Measurements from ENCODE around the gene KYNU.
"Not testable (repeated sequence)": the region's sequence is repeated elsewhere in the genome, so short reads cannot be mapped to it uniquely, and the experiment has no call there.

The KYNU gene

DNA sequence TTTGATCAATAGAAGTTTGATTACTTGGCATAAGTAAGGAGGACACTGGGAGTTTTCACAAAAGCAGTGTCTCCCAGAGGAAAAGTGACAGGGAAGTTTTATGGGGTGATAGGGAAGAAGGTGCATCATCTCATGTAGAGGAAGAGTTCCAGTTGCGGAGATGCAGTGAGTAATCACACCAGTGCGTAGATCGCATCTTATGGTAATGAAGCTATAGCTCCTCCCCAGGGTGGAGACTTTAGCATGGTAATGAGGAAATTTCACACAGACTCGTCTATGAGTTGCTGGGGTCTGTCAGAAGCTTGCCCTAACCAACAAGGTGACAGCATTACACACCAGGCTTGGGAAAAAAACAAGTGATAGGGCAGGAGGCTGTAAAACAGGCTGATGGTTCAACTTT is 49.0 kb downstream of the KYNU start:
- no peak for DNase-seq

DNA sequence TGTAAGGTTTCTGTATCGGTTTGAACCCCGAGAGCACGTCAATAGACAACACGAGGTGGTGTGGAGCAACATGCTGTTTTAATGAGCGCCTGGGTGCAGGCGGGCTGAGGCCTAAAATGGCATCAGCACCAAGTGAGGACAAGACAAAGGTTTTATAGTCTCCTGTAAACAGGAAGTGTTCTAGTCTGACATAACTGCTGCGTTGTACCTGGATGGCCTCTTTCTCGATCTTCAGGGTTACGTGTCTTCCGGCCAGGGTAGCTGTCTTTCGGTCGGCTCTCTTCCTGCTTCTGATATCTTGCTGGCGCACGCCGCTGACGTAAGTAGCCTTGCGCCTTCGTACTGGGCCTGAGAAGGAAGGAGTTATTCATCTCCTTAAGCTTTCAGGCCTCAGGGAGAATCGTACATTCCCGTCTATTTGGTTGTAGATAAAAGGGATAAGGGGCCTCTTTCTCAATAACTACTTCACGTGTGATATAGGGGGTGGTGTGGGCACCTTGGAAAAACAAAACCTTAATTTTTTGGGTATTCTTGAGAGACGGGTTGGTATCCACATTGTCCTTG is 53.5 kb downstream of the KYNU start:
- no peak for DNase-seq

- no peak for DNase-seq
These were observed 56.5 kb downstream of the KYNU start for GRCh38 chr2:142933916-142934315.

DNA sequence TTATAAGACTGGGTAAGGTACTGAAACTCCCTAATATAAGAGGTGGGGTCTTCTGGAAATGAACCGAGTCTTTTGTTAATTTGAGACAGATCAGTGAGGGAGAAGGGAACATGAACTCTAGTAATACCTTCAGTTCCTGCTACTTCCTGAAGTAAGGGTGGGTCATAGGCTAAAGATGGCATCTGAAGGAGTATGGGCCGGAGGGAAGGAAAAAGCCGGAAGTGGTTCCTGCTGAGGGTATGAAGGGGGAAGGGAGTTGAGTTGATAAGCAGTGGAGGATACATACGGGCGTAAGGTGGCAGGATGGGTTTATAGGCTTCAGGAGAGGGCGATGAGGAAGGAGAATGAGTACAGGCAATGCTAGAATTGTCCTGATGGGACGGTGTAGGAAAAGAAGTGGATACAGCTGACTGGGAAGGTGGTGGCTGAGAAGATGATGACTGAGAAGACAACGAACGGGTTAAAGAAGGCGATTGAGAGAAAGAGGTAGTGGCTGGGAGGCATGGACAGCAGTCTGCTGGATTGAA is 58.2 kb downstream of the KYNU start:
- no peak for DNase-seq

DNA sequence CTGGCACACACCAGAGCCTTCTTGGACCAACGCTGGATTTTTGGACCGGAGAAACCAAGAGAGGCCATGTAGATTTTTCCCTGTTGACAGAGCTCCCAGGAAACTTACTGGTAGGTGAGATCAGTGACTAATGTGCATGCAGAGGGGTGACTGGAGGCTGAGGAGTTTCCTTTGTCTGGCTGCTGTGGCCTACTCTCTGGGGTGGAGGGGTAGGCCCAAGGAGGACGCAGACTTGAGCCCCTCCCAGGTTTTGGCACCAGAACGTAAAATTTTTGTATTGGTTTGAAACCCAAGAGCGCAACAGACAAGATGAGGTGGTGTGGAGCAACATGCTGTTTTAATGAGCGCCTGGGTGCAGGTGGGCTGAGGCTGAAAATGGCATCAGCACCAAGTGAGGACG is 59.2 kb downstream of the KYNU start:
- DNase-seq, result no peak

- DNase-seq, result no peak
These were observed 59.9 kb downstream of the KYNU start for GRCh38 chr2:142937347-142937746.

- no peak for DNase-seq
These were observed 60.8 kb downstream of the KYNU start for GRCh38 chr2:142938240-142938639.

DNA sequence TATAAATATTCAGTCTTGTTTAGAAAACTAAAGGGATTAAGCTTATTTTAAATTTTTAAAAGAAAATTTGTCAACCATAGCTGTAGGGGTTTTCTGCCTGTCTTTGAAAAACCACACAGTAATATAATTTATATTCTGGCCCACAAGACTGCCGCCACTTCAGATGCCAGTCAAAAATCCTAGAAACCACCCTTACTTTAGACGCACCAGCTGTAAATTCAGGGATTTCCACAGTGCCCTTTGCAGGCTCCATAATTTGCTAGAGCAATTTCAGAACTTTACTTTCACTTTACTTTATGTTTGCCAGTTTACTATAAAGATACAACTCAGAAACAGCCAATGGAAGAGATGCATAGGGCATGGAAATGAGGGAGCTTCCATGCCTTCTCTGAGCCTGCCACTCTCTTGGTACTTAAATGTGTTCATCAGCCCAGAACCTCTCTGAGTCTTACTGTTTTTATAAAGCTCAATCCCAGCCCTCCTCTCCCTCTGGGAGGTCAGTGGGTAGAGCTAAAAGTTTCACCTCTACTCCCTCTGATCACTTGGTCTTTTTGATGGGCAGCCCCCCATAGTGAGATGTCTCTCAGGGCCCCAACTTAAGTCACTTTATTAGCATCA is 63.3 kb downstream of the KYNU start:
- DNase-seq, result no peak

- no peak for DNase-seq
These were observed 65.2 kb downstream of the KYNU start for GRCh38 chr2:142942690-142943089.

GRCh38 chr2:142944264-142944663 is 66.8 kb downstream of the KYNU start:
- DNase-seq, result no peak

DNA sequence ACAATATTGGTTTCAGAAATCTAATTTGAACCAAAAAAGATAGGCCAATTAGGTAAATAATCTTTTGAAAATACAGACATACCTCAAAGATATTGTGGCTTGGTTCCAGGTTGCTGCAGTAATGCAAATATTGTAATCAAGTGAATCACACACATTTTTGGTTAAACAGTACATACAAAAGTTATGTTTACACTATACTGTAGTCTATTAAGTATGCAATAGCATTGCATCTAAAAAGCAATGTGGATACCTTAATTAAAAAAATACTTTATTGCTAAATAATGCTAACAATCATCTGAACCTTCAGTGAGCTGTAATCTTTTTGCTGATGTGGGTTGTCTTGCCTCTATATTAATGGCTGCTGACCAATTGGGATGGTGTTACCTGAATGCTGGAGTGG is 67.3 kb downstream of the KYNU start:
- DNase-seq, result no peak

DNA sequence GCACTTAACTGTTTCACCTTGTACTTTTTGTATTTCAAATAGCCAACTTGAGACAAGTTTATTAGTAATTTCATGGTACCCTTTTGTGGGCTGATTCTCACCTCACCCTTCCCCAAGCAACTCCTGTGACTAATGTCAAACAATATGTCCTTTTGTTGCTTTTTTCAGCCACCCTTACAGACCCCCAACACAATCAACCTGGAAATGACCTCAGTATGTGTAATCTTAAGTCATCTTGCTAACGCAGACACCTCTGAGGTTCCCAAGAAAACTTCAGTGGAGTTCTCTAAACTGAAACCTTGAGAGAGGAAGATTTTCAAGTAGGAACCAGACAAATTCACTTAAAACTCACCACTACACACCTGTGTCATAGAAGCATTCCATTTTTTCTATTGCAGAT is 69.5 kb downstream of the KYNU start:
- DNase-seq, result no peak

GRCh38 chr2:142948723-142949122 is 71.3 kb downstream of the KYNU start:
- not testable (repeated sequence) for DNase-seq

DNA sequence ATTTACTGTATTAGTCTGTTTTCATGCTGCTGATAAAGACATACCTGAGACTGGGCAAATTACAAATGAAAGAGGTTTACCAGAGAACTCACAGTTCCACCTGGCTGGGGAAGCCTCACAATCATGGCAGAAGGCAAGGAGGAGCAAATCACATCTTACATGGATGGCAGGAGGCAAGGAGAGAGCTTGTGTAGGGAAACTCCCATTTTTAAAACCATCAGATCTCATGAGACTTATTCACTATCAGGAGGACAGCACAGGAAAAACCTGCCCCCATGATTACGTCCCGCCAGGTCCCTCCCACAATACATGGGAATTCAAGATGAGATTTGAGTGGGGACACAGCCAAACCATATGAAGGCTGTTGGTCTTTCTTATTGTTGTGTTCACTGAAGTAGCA is 72.9 kb downstream of the KYNU start:
- not testable (repeated sequence) for DNase-seq

DNA sequence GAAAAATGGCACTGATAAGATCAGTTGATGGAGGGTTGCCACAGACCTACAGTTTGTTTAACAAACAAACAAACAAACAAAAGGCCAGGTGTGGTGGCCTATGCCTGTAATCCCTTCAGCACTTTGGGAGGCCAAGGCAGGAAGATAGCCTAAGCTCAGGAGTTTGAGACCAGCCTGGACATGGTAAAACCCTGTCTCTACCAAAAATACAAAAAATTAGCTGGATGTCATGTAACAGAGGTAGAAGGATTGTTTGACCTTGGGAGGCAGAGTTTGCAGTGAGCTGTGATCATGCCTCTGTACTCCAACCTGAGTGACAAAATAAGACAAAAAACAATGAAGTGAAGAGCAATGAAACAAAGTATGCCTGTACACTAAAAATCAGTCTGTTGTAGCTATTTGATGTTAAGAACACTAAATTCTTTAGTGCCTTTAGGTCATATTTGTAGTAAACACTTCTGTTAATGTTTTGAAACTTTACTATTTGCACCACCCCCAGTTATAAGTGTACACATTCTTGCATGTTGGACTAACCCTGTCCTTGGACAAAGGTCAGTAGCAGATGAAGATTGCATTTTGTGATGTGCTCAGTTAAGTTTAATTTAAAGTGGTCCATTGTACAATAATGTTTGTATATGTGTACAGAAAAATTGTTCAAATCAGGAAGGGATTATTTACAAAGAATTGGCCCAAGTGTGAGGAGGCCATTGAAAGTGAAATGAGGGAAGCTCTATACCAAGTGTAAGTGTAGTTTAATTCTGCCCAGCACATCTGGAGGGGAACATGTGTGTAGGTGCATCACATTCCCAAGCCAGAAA is 73.9 kb downstream of the KYNU start:
- no peak for DNase-seq

DNA sequence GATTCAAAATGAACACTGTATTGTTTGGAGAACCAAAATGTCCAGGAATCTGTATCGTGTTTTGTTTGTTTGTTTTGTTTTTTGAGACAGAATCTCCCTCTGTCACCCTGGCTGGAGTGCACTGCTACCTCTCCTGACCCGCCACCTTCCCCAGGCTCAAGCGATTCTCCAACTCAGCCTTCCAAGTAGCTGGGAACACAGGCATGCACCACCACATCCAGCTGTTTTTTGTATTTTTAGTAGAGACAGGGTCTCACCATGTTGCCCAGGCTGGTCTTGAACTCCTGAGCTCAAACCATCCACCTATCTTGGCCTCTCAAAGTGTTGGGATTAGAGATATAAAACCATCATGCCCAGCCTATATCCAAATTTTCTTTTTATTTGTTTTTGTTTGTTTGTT is 74.6 kb downstream of the KYNU start:
- DNase-seq, result no peak

DNA sequence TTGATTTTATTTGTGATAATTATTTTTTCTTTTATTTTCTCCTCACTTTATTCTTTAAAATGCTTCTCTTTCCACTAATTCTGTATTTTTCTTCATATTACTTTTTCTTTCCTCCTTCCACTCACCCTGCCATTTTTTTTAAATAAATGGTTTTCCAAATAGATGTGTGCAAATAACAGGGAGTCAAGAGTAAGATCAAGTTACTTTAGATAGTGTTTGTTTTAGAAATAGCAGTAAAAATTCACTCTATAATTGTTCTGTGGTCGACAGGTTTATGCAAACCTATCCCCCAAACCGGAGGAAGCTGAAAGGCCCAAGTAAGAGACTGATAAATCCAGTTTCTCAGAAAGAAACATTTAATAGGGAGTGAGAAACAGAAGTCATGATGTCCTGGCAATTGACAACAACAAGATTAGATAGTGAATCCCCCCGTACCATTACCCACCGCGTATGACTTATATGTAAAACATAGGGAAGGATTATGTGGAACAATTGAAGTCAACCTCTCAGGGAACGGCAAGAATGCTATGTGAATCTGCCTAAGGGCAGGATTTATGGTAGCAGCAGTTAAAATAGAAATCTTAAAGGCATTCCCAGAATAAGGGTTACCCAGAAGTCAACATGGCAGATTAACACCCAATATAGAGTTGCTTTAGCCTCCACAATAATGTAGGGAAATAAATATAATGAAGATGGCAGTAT is 75.5 kb downstream of the KYNU start:
- DNase-seq, result no peak

GRCh38 chr2:142954493-142954892 is 77.0 kb downstream of the KYNU start:
- no peak for DNase-seq

GRCh38 chr2:142957144-142957543 is 79.7 kb downstream of the KYNU start:
- no peak for DNase-seq

- no peak for DNase-seq
These were observed 83.7 kb downstream of the KYNU start for GRCh38 chr2:142961202-142961601.

DNA sequence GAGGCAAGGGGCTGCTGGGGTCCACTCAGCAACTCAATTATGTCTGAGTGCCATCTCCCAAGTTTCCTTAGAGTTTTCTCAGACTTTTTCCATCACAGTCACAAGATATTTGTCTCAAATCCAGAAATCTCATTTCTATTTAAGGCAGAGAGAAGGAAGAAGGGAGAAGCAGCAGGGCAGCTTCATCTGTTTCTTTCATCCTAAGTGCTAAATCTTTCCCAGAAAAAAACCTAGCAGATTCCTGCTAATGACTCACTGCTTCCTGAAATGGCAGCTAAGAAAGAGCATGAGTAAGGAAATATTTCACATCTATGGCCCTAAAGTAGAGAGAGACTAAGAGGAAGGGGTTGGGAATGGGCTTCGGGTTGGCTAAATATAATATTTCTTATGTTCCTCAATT is 88.0 kb downstream of the KYNU start:
- no peak for DNase-seq

GRCh38 chr2:142966284-142966683 is 88.8 kb downstream of the KYNU start:
- DNase-seq, result no peak

- DNase-seq, result no peak
These were observed 89.6 kb downstream of the KYNU start for GRCh38 chr2:142967060-142967459.

Measured in SIG-M5 (cell line).